GM23338 (cell line): Measurements from ENCODE around the gene TIGAR. TPM values are rescaled to one million over a fixed set of nuclear protein-coding genes. Genes with fewer than 3 reads are reported as not detected.

Source experiments
- ATAC-seq: fragments of 200-7000 bp; cut with Tn5 transposase; 3 replicates; pipeline ENCODE4 v1.9.1; 2020
- DNase-seq: peaks from one replicate; pipeline ENCODE4 v3.0.0-alpha.2; 2015; ENCODE audit warnings: low spot score
- H2AFZ ChIP-seq: fragments of 200-600 bp; sonication (generic); 2 replicates; pipeline ENCODE4 v1.8.0; 2016; ENCODE audit warnings: antibody characterized with exemption, mild to moderate bottlenecking, moderate library complexity
- H3F3A ChIP-seq: fragments of 200-600 bp; sonication (generic); replicated peaks from 2 replicates; pipeline ENCODE4 v1.8.0; 2017; ENCODE audit warnings: antibody characterized with exemption, mixed run types, low read depth
- H3K27ac ChIP-seq: fragments of 200-600 bp; sonication (generic); 2 replicates; pipeline ENCODE4 v1.6.1; 2016; ENCODE audit warnings: low read depth
- H3K27me3 ChIP-seq: fragments of 200-600 bp; sonication (generic); 2 replicates; pipeline ENCODE4 v1.8.0; 2016; ENCODE audit warnings: mild to moderate bottlenecking, mixed run types, moderate library complexity; ENCODE audit not compliant: insufficient read depth
- H3K36me3 ChIP-seq: fragments of 200-600 bp; sonication (generic); 2 replicates; pipeline ENCODE4 v1.8.0; 2016; ENCODE audit warnings: mild to moderate bottlenecking; ENCODE audit not compliant: insufficient read depth
- H3K4me1 ChIP-seq: fragments of 200-600 bp; sonication (generic); 2 replicates; pipeline ENCODE4 v1.8.0; 2016; ENCODE audit warnings: mild to moderate bottlenecking, moderate library complexity; ENCODE audit not compliant: insufficient read depth
- H3K4me2 ChIP-seq: fragments of 200-600 bp; sonication (generic); 2 replicates; pipeline ENCODE4 v1.7.1; 2017; ENCODE audit warnings: mixed run types
- H3K4me3 ChIP-seq: fragments of 200-600 bp; sonication (generic); 2 replicates; pipeline ENCODE4 v1.6.1; 2016; ENCODE audit warnings: mixed run types
- H3K79me2 ChIP-seq: fragments of 200-600 bp; sonication (generic); replicated peaks from 2 replicates; pipeline ENCODE4 v1.8.0; 2017; ENCODE audit warnings: mild to moderate bottlenecking; ENCODE audit not compliant: insufficient read depth
- H3K9me2 ChIP-seq: fragments of 200-600 bp; sonication (generic); 2 replicates; pipeline ENCODE4 v1.8.0; 2017; ENCODE audit not compliant: insufficient read depth
- H4K20me1 ChIP-seq: fragments of 200-600 bp; sonication (generic); replicated peaks from 2 replicates; pipeline ENCODE4 v1.8.0; 2017; ENCODE audit warnings: mild to moderate bottlenecking; ENCODE audit not compliant: insufficient read depth
- H3K27ac Mint-ChIP-seq: 2 replicates; pipeline ENCODE4 v1.8.0; 2020; ENCODE audit warnings: inconsistent platforms, mild to moderate bottlenecking, moderate library complexity, mixed read lengths
- H3K27me3 Mint-ChIP-seq: 3 replicates; pipeline ENCODE4 v1.8.0; 2022; ENCODE audit warnings: low read depth, mild to moderate bottlenecking, moderate library complexity, mixed read lengths, inconsistent platforms; ENCODE audit not compliant: insufficient read depth, poor library complexity
- H3K36me3 Mint-ChIP-seq: 3 replicates; pipeline ENCODE4 v1.8.0; 2021; ENCODE audit warnings: low read depth, mild to moderate bottlenecking, inconsistent platforms, moderate library complexity, mixed read lengths
- H3K4me1 Mint-ChIP-seq: 3 replicates; pipeline ENCODE4 v1.8.0; 2020; ENCODE audit warnings: mild to moderate bottlenecking, inconsistent platforms, mixed read lengths
- H3K4me3 Mint-ChIP-seq: 3 replicates; pipeline ENCODE4 v1.8.0; 2021; ENCODE audit warnings: moderate library complexity, mild to moderate bottlenecking, inconsistent platforms, mixed read lengths
- H3K9me3 Mint-ChIP-seq: 3 replicates; pipeline ENCODE4 v1.8.0; 2020; ENCODE audit warnings: moderate library complexity, mild to moderate bottlenecking, inconsistent platforms, mixed read lengths
- CREB1 ChIP-seq: fragments of 250-450 bp; sonication (Bioruptor Pico); IDR thresholded peaks from 2 replicates; pipeline ENCODE4 v1.5.0; 2020; ENCODE audit warnings: low read depth, mild to moderate bottlenecking, moderate library complexity
- CTCF ChIP-seq, 2 experiments: fragments of 200-600 bp in 1 of 2; sonication (generic) in 1 of 2; conservative IDR thresholded peaks; 2 replicates each; pipeline versions ENCODE4 v1.5.1 to v1.6.1; 2016 to 2017; ENCODE audit warnings: antibody characterized with exemption in 2 of 2, low read depth in 2 of 2, mild to moderate bottlenecking in 2 of 2, moderate library complexity in 1 of 2
- ETS1 ChIP-seq: IDR thresholded peaks from 2 replicates; pipeline ENCODE4 v1.6.1; 2016; ENCODE audit warnings: antibody characterized with exemption
- EZH2 ChIP-seq: fragments of 200-600 bp; sonication (generic); IDR thresholded peaks from one replicate; pipeline ENCODE4 v1.8.0; 2017; ENCODE audit warnings: antibody characterized with exemption, mild to moderate bottlenecking, low read depth; ENCODE audit not compliant: unreplicated experiment
- EZH2phosphoT487 ChIP-seq: fragments of 200-600 bp; sonication (generic); IDR thresholded peaks from one replicate; pipeline ENCODE4 v1.8.1; 2018; ENCODE audit warnings: antibody characterized with exemption; ENCODE audit not compliant: unreplicated experiment
- JUNB ChIP-seq: IDR thresholded peaks from one replicate; pipeline ENCODE4 v1.6.1; 2016; ENCODE audit warnings: antibody characterized with exemption; ENCODE audit not compliant: unreplicated experiment
- NANOG ChIP-seq: IDR thresholded peaks from 2 replicates; pipeline ENCODE4 v1.6.1; 2016; ENCODE audit warnings: antibody characterized with exemption, borderline replicate concordance
- POLR2AphosphoS5 ChIP-seq: IDR thresholded peaks from 2 replicates; pipeline ENCODE4 v1.6.1; 2016; ENCODE audit warnings: antibody characterized with exemption, low read depth
- STAT1 ChIP-seq: IDR thresholded peaks from one replicate; pipeline ENCODE4 v1.6.1; 2016; ENCODE audit warnings: antibody characterized with exemption; ENCODE audit not compliant: unreplicated experiment
- ZNF114 ChIP-seq: fragments of 250-450 bp; sonication (Bioruptor Pico); IDR thresholded peaks from 2 replicates; pipeline ENCODE4 v1.5.0; 2020; ENCODE audit warnings: mild to moderate bottlenecking, moderate library complexity
- ZNF331 ChIP-seq: fragments of 250-450 bp; sonication (Bioruptor Pico); IDR thresholded peaks from 2 replicates; pipeline ENCODE4 v1.5.0; 2020; ENCODE audit warnings: low read depth, mild to moderate bottlenecking, moderate library complexity
- polyA plus RNA-seq: library from polyadenylated mRNA; unstranded; fragments of >200 nt; fragmentation: Nextera tagmentation; extraction: Ambion mirVana; gene quantifications from 2 replicates; pipeline ENCODE4 v1.2.1, GENCODE V29; 2016
- total RNA-seq: library from RNA; depleted of rRNA; stranded (reverse); fragments of >200 nt; shearing (Covaris generic); gene quantifications from 2 replicates; pipeline ENCODE4 v1.2.3, GENCODE V29; 2014
- TF ChIP-seq, protein P1 (sequence below): IDR thresholded peaks from one replicate; pipeline ENCODE4 v1.6.1; 2018; ENCODE audit warnings: antibody characterized with exemption; ENCODE audit not compliant: unreplicated experiment
- TF ChIP-seq, protein P2 (sequence below): fragments of 250-450 bp; sonication (Bioruptor Pico); IDR thresholded peaks from 2 replicates; pipeline ENCODE4 v1.5.0; 2020; ENCODE audit warnings: mild to moderate bottlenecking, moderate library complexity

Gene TIGAR
- total and polyA plus RNA-seq, 2 experiments from 2014 or later = 10.4 to 13.3 TPM

DNA sequence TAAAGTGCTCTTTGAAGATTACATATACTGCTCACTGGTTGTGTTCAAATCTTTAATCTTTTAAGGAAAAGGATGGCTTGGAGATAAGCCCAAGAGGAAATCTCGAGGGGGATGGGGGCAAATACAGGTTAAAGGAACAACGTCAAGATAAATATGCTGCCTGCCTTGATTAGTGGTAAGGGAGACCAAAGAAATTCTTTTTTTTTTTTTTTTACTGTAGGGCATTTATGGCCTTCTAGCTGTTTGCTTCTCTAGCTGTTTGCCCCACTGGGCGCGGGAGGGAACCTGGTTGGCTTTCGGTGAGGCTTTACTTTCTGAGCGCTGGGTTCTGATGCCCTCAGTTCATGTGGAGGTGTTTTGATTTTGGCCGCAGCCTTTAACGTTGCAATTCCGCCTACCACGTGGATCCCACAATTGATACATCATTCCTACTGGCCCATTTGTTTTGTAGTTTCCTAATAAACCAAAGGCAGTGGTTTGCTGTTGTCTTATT, 41.8 kb upstream of the TIGAR start:
- Mint-ChIP-seq H3K4me1 (peaks cover 64% of the 10 kb centered on the region), H3K36me3 (peaks cover 99% of the 10 kb centered on the region), H3K27me3 (peaks cover 32% of the 10 kb centered on the region), H3K9me3 (no peaks in the 10 kb centered on the region; the same call in 1 of the 3 replicates), H3K4me3 (peak overlapping the region; percentile 26; the same call in 2 of the 3 replicates), H3K27ac (peak overlapping the region; percentile 74; the same call in 1 of the 2 replicates)
- Histone ChIP-seq H2AFZ (no peak overlapping the region), H3K9me2 (no peaks in the 10 kb centered on the region), H3K36me3 (peaks cover 71% of the 10 kb centered on the region), H3F3A (peaks cover 37% of the 10 kb centered on the region), H3K4me3 (no peak overlapping the region), H4K20me1 (peaks cover 52% of the 10 kb centered on the region), H3K79me2 (peaks cover 95% of the 10 kb centered on the region), H3K4me1 (peaks cover 30% of the 10 kb centered on the region), H3K27ac (peak overlapping the region; percentile 50; the same call in 1 of the 2 replicates), H3K27me3 (no peaks in the 10 kb centered on the region; the same call in 1 of the 2 replicates), H3K4me2 (no peak overlapping the region)
- DNase-seq (no peak), ATAC-seq (no peak)
- TF ChIP-seq EZH2phosphoT487 = no peak
- no peak for TF ChIP-seq POLR2AphosphoS5
- no peak for TF ChIP-seq CTCF (conservative IDR thresholded peaks at IDR 0.05; ENCODE audit: low read depth in 2 of 2)
- TF ChIP-seq EZH2 = no peak
- TF ChIP-seq STAT1 = no peak
- TF ChIP-seq ZNF331 (CRISPR knock-in tag) = no peak
- TF ChIP-seq, protein P1, sequence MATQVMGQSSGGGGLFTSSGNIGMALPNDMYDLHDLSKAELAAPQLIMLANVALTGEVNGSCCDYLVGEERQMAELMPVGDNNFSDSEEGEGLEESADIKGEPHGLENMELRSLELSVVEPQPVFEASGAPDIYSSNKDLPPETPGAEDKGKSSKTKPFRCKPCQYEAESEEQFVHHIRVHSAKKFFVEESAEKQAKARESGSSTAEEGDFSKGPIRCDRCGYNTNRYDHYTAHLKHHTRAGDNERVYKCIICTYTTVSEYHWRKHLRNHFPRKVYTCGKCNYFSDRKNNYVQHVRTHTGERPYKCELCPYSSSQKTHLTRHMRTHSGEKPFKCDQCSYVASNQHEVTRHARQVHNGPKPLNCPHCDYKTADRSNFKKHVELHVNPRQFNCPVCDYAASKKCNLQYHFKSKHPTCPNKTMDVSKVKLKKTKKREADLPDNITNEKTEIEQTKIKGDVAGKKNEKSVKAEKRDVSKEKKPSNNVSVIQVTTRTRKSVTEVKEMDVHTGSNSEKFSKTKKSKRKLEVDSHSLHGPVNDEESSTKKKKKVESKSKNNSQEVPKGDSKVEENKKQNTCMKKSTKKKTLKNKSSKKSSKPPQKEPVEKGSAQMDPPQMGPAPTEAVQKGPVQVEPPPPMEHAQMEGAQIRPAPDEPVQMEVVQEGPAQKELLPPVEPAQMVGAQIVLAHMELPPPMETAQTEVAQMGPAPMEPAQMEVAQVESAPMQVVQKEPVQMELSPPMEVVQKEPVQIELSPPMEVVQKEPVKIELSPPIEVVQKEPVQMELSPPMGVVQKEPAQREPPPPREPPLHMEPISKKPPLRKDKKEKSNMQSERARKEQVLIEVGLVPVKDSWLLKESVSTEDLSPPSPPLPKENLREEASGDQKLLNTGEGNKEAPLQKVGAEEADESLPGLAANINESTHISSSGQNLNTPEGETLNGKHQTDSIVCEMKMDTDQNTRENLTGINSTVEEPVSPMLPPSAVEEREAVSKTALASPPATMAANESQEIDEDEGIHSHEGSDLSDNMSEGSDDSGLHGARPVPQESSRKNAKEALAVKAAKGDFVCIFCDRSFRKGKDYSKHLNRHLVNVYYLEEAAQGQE = no peak
- no peak for TF ChIP-seq JUNB
- no peak for TF ChIP-seq ETS1
- TF ChIP-seq CREB1 (CRISPR knock-in tag) = no peak
- TF ChIP-seq, protein P2, sequence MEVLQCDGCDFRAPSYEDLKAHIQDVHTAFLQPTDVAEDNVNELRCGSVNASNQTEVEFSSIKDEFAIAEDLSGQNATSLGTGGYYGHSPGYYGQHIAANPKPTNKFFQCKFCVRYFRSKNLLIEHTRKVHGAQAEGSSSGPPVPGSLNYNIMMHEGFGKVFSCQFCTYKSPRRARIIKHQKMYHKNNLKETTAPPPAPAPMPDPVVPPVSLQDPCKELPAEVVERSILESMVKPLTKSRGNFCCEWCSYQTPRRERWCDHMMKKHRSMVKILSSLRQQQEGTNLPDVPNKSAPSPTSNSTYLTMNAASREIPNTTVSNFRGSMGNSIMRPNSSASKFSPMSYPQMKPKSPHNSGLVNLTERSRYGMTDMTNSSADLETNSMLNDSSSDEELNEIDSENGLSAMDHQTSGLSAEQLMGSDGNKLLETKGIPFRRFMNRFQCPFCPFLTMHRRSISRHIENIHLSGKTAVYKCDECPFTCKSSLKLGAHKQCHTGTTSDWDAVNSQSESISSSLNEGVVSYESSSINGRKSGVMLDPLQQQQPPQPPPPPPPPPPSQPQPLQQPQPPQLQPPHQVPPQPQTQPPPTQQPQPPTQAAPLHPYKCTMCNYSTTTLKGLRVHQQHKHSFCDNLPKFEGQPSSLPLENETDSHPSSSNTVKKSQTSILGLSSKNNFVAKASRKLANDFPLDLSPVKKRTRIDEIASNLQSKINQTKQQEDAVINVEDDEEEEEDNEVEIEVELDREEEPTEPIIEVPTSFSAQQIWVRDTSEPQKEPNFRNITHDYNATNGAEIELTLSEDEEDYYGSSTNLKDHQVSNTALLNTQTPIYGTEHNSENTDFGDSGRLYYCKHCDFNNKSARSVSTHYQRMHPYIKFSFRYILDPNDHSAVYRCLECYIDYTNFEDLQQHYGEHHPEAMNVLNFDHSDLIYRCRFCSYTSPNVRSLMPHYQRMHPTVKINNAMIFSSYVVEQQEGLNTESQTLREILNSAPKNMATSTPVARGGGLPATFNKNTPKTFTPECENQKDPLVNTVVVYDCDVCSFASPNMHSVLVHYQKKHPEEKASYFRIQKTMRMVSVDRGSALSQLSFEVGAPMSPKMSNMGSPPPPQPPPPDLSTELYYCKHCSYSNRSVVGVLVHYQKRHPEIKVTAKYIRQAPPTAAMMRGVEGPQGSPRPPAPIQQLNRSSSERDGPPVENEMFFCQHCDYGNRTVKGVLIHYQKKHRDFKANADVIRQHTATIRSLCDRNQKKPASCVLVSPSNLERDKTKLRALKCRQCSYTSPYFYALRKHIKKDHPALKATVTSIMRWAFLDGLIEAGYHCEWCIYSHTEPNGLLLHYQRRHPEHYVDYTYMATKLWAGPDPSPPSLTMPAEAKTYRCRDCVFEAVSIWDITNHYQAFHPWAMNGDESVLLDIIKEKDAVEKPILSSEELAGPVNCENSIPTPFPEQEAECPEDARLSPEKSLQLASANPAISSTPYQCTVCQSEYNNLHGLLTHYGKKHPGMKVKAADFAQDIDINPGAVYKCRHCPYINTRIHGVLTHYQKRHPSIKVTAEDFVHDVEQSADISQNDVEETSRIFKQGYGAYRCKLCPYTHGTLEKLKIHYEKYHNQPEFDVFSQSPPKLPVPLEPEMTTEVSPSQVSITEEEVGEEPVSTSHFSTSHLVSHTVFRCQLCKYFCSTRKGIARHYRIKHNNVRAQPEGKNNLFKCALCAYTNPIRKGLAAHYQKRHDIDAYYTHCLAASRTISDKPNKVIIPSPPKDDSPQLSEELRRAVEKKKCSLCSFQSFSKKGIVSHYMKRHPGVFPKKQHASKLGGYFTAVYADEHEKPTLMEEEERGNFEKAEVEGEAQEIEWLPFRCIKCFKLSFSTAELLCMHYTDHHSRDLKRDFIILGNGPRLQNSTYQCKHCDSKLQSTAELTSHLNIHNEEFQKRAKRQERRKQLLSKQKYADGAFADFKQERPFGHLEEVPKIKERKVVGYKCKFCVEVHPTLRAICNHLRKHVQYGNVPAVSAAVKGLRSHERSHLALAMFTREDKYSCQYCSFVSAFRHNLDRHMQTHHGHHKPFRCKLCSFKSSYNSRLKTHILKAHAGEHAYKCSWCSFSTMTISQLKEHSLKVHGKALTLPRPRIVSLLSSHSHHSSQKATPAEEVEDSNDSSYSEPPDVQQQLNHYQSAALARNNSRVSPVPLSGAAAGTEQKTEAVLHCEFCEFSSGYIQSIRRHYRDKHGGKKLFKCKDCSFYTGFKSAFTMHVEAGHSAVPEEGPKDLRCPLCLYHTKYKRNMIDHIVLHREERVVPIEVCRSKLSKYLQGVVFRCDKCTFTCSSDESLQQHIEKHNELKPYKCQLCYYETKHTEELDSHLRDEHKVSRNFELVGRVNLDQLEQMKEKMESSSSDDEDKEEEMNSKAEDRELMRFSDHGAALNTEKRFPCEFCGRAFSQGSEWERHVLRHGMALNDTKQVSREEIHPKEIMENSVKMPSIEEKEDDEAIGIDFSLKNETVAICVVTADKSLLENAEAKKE (CRISPR knock-in tag) = no peak
- no peak for TF ChIP-seq ZNF114 (CRISPR knock-in tag)
- no peak for TF ChIP-seq NANOG
